Mucosa of descending colon (tissue), 3 donors: ENCODE results near the gene FRMD6. TPM values are rescaled to one million over a fixed set of nuclear protein-coding genes. Genes with fewer than 3 reads are reported as not detected.

Experiments
- ATAC-seq: fragments of 200-7000 bp; cut with Tn5 transposase; one replicate; pipeline ENCODE4 v1.9.1; 2020; ENCODE audit warnings: mild to moderate bottlenecking, moderate library complexity
- DNase-seq, 3 donors: peaks; one replicate each; pipeline ENCODE4 v3.0.0-alpha.2; 2020
- H3K36me3 ChIP-seq: fragments of 200-600 bp; one replicate; pipeline ENCODE4 v1.8.0; 2021; ENCODE audit warnings: low read depth, mild to moderate bottlenecking
- H3K4me1 ChIP-seq: fragments of 200-600 bp; one replicate; pipeline ENCODE4 v1.8.0; 2021; ENCODE audit warnings: low read depth, mild to moderate bottlenecking
- H3K4me3 ChIP-seq: fragments of 200-600 bp; one replicate; pipeline ENCODE4 v1.8.0; 2021; ENCODE audit warnings: mild to moderate bottlenecking
- H3K9me3 ChIP-seq: fragments of 200-600 bp; one replicate; pipeline ENCODE4 v1.8.0; 2021; ENCODE audit warnings: mild to moderate bottlenecking
- intact Hi-C, 2 donors: fragments of 100-400 bp; cut with DNase I in 1 of 2; cut with micrococcal nuclease in 1 of 2; formaldehyde crosslinking; loops; one replicate each; pipeline versions ENCODE4 v1.11.0 to v1.11.1; 2022; cut with DNase I, micrococcal nuclease
- total RNA-seq, 3 donors: library from RNA; stranded (reverse); fragmentation: NEBNext Ultra II Directional in 2 of 3; extraction: Animal tissue kit (Norgen Biotek cat#: 25700) in 2 of 3; gene quantifications; one replicate each; pipeline versions ENCODE4 v1.2.1 to v1.2.4, GENCODE V29; 2021 to 2023
- TF ChIP-seq, protein P1 (sequence below): fragments of 200-600 bp; IDR thresholded peaks from one replicate; pipeline ENCODE4 v1.8.0; 2022; ENCODE audit warnings: antibody characterized with exemption, mild to moderate bottlenecking
- donor health status: DM: no; HTN: no; CAD: no; lungs with moderate emphysema.
- donor health status: DM: no; HTN: no; CAD: no.
- donor health status: DM: no; HTN: yes; CAD: no.

The FRMD6 gene
- total RNA-seq, 3 donors from 2014 or later = 4.2 to 39.1 (median 8.5) TPM

GRCh38 chr14:51725061-51725460, 73.4 kb downstream of the FRMD6 start:
- DNase-seq (no peak), ATAC-seq (no peak)
- Histone ChIP-seq H3K36me3 (no peaks in the 10 kb centered on the region), H3K4me1 (no peaks in the 10 kb centered on the region), H3K9me3 (no peaks in the 10 kb centered on the region), H3K4me3 (no peak overlapping the region)
- TF ChIP-seq, protein P1, sequence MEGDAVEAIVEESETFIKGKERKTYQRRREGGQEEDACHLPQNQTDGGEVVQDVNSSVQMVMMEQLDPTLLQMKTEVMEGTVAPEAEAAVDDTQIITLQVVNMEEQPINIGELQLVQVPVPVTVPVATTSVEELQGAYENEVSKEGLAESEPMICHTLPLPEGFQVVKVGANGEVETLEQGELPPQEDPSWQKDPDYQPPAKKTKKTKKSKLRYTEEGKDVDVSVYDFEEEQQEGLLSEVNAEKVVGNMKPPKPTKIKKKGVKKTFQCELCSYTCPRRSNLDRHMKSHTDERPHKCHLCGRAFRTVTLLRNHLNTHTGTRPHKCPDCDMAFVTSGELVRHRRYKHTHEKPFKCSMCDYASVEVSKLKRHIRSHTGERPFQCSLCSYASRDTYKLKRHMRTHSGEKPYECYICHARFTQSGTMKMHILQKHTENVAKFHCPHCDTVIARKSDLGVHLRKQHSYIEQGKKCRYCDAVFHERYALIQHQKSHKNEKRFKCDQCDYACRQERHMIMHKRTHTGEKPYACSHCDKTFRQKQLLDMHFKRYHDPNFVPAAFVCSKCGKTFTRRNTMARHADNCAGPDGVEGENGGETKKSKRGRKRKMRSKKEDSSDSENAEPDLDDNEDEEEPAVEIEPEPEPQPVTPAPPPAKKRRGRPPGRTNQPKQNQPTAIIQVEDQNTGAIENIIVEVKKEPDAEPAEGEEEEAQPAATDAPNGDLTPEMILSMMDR = no peak
- intact Hi-C loops = no loop called here

GRCh38 chr14:51726166-51726899, 74.6 kb downstream of the FRMD6 start:
- no peaks in the 10 kb centered on the region for H3K36me3 ChIP-seq
- TF ChIP-seq, protein P1 = no peak

DNA sequence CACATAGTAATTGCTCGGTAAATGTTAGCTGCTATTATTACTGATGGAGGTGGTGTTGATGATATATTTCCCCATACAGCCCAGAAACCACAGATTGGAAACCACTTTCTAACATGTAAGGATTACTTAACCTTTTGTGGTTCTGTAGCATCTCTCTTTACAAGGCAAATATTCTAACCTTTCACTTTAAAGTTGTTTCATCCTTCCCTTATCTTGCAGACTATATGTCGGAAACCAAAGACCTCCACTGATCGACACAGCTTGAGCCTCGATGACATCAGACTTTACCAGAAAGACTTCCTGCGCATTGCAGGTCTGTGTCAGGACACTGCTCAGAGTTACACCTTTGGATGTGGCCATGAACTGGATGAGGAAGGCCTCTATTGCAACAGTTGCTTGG, 75.8 kb downstream of the FRMD6 start:
- DNase-seq (no peak), ATAC-seq (no peak)
- Histone ChIP-seq H3K4me1 (no peaks in the 10 kb centered on the region), H3K9me3 (no peaks in the 10 kb centered on the region), H3K36me3 (no peaks in the 10 kb centered on the region), H3K4me3 (no peak overlapping the region)
- TF ChIP-seq, protein P1 = no peak
- intact Hi-C loops = no loop called here

More at GRCh38 chr14:51726166-51726899, 74.6 kb downstream of the FRMD6 start:
- no peaks in the 10 kb centered on the region for H3K4me1 ChIP-seq
- DNase-seq = no peak
- no peak overlapping the region for H3K4me3 ChIP-seq
- ATAC-seq = no peak
- intact Hi-C loops = no loop called here
- H3K9me3 ChIP-seq = no peaks in the 10 kb centered on the region

DNA sequence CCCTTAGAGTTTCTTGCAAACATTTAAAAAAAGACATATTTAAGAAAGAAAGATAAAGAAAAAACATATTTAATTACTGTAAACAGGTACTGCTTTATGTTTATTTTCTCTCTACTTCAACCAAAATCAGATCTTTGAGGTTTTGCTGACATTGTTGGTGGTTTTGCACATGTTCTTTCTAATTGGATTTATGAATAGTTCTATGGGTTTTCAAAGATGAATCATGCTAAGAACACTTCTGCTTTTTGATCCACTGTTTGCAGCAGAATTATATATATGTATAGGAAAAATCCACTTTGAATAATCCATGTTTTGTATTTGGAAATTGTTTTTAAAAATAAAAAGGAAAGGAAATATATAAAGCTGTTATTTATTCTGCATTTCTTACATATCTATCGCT, 78.4 kb downstream of the FRMD6 start:
- intact Hi-C loops = no loop called here
- TF ChIP-seq, protein P1 = no peak

GRCh38 chr14:51730684-51731083, 79.0 kb downstream of the FRMD6 start:
- no peaks in the 10 kb centered on the region for H3K36me3 ChIP-seq
- TF ChIP-seq, protein P1 = no peak
- intact Hi-C loops = no loop called here
- DNase-seq (no peak), ATAC-seq (no peak)
- no peak overlapping the region for H3K4me3 ChIP-seq
- H3K9me3 ChIP-seq = no peaks in the 10 kb centered on the region
- no peaks in the 10 kb centered on the region for H3K4me1 ChIP-seq

More for the DNA sequence above, 78.4 kb downstream of the FRMD6 start:
- no peak overlapping the region for H3K4me3 ChIP-seq
- no peaks in the 10 kb centered on the region for H3K4me1 ChIP-seq
- ATAC-seq = no peak
- no peaks in the 10 kb centered on the region for H3K9me3 ChIP-seq
- no peaks in the 10 kb centered on the region for H3K36me3 ChIP-seq
- DNase-seq = no peak
